ENCODE results near the gene RASSF8.

DNA sequence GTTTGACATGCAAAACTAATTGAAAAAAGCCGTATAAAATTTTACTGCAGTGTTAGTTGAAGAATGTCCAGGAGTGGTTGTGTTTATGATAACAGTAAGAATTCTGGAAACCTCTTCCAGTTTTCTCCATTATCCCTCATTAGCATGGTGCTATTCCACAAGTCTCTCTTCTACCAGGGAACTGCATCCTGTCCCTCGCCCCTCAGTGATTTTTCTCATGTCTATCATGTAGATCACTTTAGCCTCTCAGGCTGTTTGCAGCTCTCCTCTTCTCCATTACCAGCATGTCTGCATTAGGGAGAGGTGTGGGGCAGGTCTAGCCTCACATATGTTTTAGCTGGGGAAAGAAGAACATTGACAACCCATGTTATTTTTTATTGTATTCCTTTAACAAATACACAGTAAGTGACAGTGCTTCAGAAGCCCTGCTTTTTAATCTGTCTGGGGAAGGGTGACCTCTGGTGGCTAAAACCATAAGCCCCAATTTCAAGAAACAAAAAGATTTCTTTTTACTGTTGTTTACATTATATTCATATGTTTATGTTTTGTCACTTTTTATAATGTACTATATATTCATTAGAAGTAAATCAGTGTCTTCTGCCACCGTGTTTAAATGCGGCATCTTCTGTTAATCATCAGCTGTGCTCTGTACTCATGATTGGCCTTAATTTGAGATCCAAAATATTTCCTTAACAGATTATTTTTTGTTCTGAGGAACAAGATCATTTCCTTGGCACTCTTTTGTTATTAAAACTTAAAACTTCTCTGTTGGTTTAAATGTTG, 70.7 kb downstream of the RASSF8 start:
- TF ChIP-seq, protein P1, sequence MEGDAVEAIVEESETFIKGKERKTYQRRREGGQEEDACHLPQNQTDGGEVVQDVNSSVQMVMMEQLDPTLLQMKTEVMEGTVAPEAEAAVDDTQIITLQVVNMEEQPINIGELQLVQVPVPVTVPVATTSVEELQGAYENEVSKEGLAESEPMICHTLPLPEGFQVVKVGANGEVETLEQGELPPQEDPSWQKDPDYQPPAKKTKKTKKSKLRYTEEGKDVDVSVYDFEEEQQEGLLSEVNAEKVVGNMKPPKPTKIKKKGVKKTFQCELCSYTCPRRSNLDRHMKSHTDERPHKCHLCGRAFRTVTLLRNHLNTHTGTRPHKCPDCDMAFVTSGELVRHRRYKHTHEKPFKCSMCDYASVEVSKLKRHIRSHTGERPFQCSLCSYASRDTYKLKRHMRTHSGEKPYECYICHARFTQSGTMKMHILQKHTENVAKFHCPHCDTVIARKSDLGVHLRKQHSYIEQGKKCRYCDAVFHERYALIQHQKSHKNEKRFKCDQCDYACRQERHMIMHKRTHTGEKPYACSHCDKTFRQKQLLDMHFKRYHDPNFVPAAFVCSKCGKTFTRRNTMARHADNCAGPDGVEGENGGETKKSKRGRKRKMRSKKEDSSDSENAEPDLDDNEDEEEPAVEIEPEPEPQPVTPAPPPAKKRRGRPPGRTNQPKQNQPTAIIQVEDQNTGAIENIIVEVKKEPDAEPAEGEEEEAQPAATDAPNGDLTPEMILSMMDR (IDR thresholded peaks at IDR 0.05) = peak; percentile 40 to 78 (median 66)
- no peak for TF ChIP-seq POLR2A (IDR thresholded peaks at IDR 0.05)
- TF ChIP-seq POLR2AphosphoS5 (IDR thresholded peaks at IDR 0.05) = no peak
- no peak for TF ChIP-seq EP300 (IDR thresholded peaks at IDR 0.05)
